Erythroblast (primary cell): ENCODE results near the gene BNIP1.

ENCODE experiments used
- GATA1 ChIP-seq: IDR thresholded peaks from 2 replicates; pipeline ENCODE4 v1.6.1; 2011; ENCODE audit warnings: low read depth, mild to moderate bottlenecking, control low read depth, low read length, moderate library complexity
- POLR2A ChIP-seq: IDR thresholded peaks from 2 replicates; pipeline ENCODE4 v1.6.1; 2011; ENCODE audit warnings: mild to moderate bottlenecking, low read length

DNA sequence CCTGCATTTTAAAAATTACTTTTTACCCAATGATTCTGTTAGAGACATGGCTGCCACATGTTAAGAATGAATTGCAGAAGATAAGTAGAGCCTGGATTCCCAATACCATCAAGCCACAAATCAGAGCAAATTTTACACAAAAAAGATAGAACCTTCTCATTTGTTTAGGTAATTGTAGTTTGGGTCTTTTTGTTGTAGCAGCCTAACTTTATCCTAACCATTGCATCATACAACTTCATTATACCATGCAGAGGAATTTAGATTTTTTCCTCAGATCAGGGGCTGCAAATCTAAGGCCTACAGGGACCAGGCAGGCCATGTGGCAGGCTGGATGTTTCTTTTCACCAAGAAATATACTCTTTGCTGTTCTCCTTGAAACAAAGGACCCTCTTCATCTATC lies 56.0 kb downstream of the BNIP1 start:
- TF ChIP-seq POLR2A = no peak
- TF ChIP-seq GATA1 = no peak
